ENCODE data around the gene ARHGEF9.

- no peak for TF ChIP-seq CTCF (IDR thresholded peaks at IDR 0.05)
- TF ChIP-seq POLR2A (IDR thresholded peaks at IDR 0.05) = no peak
Measured at GRCh38 chrX:63613531-63614028, 171.4 kb downstream of the ARHGEF9 start.
